GM21786 (cell line): Measurements from ENCODE around the gene PLGRKT.
"Not testable (repeated sequence)": the region's sequence is repeated elsewhere in the genome, so short reads cannot be mapped to it uniquely, and the experiment has no call there.

Experiments used
- ATAC-seq: cut with Tn5 transposase; IDR thresholded peaks from one replicate; pipeline ENCODE4 v1.9.1; 2021; ENCODE audit not compliant: unreplicated experiment

PLGRKT gene

GRCh38 chr9:5388026-5388819 lies 49.5 kb downstream of the PLGRKT start:
- ATAC-seq, result no peak

GRCh38 chr9:5384436-5384835 lies 53.3 kb downstream of the PLGRKT start:
- no peak for ATAC-seq

DNA sequence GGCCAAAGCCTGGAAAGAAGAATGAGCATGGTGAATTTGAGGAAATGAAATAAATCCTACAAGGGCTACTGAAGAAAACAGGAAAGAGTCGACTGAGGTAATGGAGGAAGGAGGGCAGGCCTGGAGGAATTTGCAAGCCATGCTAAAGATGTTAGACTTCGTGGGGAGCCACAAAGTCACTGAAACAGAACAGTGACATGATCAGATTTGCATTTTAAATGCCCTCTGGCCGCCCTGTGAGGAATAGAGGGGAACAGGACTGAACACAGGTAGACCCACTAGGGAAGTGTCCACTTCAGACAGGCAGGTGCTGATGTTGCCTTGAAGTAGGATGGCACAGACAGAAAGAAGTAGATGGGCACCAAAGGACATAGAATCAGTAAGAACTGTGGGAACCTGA lies 55.2 kb downstream of the PLGRKT start:
- ATAC-seq, result no peak

GRCh38 chr9:5375790-5376477 lies 61.8 kb downstream of the PLGRKT start:
- no peak for ATAC-seq

- ATAC-seq, result peak; percentile 80
Observed at GRCh38 chr9:5375091-5375490, 62.6 kb downstream of the PLGRKT start.

- ATAC-seq, result peak; percentile 93
Observed at GRCh38 chr9:5364294-5365024, 73.3 kb downstream of the PLGRKT start.

DNA sequence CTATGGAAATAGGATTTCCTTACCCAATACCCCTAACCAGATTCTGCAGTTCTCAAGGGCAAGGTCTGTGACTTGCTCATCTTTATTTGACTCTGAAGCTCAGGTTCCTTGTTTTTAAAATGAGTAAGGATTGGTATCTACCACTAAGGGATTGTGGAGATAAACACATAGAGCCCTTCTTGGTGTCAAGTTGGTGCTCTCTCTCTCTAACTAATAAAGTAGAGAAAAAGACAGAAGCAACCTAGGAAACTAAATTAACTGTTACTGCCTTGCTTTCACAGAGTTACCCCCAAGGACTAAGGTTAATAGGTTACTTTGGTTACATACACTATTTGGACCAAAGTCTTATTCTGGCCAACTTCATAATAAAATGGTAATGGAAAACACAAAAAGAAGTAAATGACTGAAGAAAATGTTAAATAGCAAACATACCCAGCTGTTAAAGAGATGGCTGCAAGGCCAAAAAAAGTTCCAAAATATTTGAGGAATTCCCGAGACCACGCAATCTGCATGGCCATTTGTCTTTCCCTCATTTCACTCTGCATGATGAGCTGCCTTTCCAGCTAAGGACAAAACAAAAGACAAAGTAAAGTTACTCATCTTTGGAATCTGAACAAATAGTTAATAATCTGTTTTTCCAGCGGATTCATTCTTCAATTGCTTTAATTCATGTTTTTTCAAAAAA lies 76.3 kb downstream of the PLGRKT start:
- no peak for ATAC-seq

- no peak for ATAC-seq
Observed at GRCh38 chr9:5360341-5360740, 77.4 kb downstream of the PLGRKT start.

DNA sequence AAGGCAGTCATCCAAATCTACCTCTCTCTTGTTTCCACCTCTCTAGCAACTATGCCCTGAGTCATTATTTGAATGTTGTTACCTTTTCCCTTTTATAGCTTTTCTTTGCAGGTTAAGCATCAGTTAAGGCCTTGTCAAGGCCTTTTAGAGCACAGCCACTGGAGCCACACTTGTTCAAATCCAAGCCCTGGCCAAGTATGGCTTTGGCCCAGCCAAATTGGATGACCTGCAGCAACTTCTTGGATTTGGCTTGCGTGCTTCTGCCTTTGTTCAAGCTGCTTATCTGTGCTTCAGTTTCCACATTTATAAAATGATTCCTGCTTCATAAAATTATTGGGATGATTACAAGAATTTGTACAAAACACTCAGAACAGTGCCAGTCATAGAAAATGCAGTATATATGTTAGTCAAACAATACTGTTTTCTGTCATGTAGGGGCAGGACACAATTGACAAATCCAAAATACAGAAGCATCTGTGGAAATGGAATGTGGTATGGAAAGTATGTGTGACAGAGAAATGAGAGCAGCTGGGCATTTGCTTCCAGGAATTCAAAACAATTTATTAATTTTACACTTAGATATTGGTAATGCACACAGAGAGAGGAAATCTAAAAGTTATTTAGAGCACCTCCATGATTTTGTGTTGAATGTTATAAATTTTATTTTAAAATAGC lies 80.2 kb downstream of the PLGRKT start:
- no peak for ATAC-seq

DNA sequence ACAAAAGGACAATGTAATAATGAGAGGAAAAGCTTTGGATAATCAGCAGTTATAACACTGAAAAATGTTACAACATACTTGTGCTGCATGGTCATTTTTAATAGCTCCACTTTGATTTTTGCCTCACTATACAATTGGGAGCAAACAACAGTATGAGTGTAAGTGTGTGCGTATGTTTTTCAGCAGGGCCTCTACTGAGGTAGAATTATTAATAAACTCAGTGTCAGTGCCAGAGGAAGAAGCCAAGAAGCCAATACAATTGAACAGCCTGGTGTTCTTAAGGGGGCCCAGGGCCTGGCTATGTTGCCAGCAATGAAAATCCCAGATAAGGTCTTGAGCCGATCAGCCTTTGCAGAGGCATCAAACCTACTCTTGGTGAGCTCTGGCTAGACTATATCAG lies 81.9 kb downstream of the PLGRKT start:
- no peak for ATAC-seq

DNA sequence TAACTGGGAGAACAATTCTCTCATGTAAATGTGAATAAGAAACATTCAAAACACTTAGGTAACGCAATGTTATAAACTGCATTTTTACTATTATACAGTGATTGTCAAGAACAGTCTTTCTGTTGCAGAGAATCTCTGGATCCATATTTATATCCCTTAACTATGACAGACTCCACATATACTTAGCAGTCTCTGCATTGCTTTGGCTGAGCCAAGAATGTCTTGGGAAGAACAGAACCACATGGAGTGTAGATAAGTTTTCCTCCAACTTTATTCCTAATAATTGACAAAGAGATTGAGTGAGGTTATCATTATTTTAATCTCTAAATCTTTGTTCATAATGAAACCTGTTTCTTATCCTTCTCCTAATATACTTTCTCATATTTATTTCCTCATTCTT lies 82.5 kb downstream of the PLGRKT start:
- no peak for ATAC-seq

- ATAC-seq, result no peak
Observed at GRCh38 chr9:5354184-5354583, 83.5 kb downstream of the PLGRKT start.

DNA sequence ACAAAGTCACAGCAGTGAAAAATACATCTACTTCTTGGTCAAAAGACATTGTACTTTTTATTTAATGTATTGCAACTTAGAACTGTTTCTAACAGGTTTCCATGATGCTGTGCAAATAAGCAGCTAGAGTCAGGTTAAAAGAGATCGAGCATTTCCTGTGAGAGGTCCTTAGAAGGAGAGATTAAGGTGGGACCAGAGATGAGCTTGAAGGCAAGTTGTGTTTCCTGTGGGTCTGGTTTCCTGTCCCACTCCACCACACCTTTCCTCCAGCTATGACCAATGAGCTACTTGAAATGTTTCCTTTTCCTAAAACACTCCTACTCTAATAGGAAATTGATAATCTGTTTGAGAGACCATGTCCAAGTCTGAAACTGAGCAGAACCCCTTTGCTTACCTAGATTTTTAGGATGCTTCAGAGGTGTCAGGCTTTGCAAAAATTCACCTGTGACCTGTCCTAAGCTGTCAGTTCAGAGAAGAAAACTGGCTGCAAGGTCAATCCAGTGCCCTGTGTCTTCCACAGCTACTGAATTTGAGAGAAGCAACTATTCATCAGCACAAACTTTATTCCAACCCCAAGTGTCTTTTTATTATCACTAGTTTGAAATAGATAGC lies 85.0 kb downstream of the PLGRKT start:
- ATAC-seq, result no peak

GRCh38 chr9:5338992-5339981 lies 98.4 kb downstream of the PLGRKT start, which contains the start of gene RLN1:
TSS of gene RLN1 (minus strand) at chr9:5339876. CDS start at chr9:5339746, 130 bp downstream.
- ATAC-seq, result peak; percentile 98

- no peak for ATAC-seq
Observed at GRCh38 chr9:5336688-5337087, 101.0 kb downstream of the PLGRKT start.

GRCh38 chr9:5331276-5331675 lies 106.4 kb downstream of the PLGRKT start:
- ATAC-seq, result not testable (repeated sequence)

DNA sequence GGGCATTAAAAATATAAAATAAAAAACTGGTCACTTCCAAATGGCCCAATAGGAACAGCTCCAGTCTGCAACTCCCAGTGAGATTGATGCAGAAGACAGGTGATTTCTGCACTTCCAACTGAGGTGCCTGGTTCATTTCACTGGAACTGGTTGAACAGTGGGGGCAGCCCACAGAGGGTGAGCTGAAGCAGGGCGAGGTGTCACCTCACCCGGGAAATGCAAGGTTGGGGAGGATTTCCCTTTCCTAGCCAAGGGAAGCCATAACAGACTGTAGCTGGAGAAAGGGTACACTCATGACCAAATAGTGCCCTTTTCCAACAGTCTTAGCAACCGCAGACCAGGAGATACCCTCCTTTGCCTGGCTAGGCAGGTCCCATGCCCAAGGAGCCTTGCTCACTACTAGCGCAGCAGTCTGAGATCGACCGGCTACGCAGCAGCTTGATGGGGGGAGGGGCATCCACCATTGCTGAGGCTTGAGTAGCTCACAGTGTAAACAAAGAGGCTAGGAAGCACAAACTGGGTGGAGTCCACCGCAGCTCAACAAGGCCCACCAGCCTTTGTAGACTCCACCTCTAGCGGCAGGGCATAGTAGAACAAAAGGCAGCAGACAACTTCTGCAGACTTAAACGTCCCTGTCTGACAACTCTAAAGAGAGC lies 110.7 kb downstream of the PLGRKT start:
- ATAC-seq, result no peak

DNA sequence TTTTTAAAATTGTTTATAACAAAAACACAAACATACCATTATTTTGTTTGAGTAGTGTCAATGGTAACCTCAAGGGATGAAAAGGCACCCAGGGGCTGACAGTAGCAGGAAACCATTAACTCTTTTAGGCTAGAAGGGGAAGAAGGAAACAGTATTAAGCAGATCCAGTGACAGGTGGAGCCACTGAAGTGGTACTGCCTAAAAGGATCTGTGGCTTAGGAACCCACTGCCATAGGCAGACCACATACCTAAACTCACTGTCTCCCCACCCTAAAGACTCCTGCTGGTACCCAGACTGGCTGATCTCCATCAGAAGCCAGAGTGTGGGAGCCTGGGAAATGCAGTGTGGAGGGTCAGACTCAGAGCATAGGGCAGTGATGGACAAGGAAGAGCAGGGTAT lies 111.5 kb downstream of the PLGRKT start:
- no peak for ATAC-seq
